H9 (cell line): Measurements from ENCODE around the gene CNOT11. TPM values are rescaled to one million over a fixed set of nuclear protein-coding genes. Genes with fewer than 3 reads are reported as not detected.

Source experiments
- DNase-seq: peaks from one replicate; pipeline ENCODE4 v3.0.0-alpha.2; 2017
- H2AFZ ChIP-seq: one replicate; pipeline ENCODE4 v1.6.1; 2013; ENCODE audit warnings: mild to moderate bottlenecking, low read length, control low read depth, moderate library complexity
- H2AK5ac ChIP-seq: 2 replicates; pipeline ENCODE4 v1.6.1; 2013; ENCODE audit warnings: low read length, control low read depth, mixed read lengths; ENCODE audit not compliant: insufficient read length
- H2BK120ac ChIP-seq: one replicate; pipeline ENCODE4 v1.6.1; 2013; ENCODE audit warnings: low read depth, mild to moderate bottlenecking, low read length, control low read depth, inconsistent platforms; ENCODE audit not compliant: poor library complexity, severe bottlenecking
- H2BK12ac ChIP-seq: 2 replicates; pipeline ENCODE4 v1.6.1; 2013; ENCODE audit warnings: low read length, control low read depth, mixed read lengths, low read depth; ENCODE audit not compliant: insufficient read length
- H2BK15ac ChIP-seq: 2 replicates; pipeline ENCODE4 v1.6.1; 2013; ENCODE audit warnings: low read depth, low read length, control low read depth
- H2BK20ac ChIP-seq: one replicate; pipeline ENCODE4 v1.6.1; 2013; ENCODE audit warnings: low read depth, mild to moderate bottlenecking, low read length, control low read depth, inconsistent platforms; ENCODE audit not compliant: poor library complexity, severe bottlenecking
- H2BK5ac ChIP-seq: 2 replicates; pipeline ENCODE4 v1.6.1; 2013; ENCODE audit warnings: low read length, control low read depth, mixed read lengths; ENCODE audit not compliant: insufficient read length
- H3K14ac ChIP-seq: 2 replicates; pipeline ENCODE4 v1.6.1; 2013; ENCODE audit warnings: low read length, control low read depth; ENCODE audit not compliant: insufficient read depth
- H3K18ac ChIP-seq: 2 replicates; pipeline ENCODE4 v1.6.1; 2013; ENCODE audit warnings: low read depth, mild to moderate bottlenecking, mixed read lengths, low read length, control low read depth; ENCODE audit not compliant: insufficient read length
- H3K23ac ChIP-seq: 2 replicates; pipeline ENCODE4 v1.6.1; 2013; ENCODE audit warnings: low read length, control low read depth, mixed read lengths, low read depth; ENCODE audit not compliant: insufficient read length
- H3K23me2 ChIP-seq: 2 replicates; pipeline ENCODE4 v1.6.1; 2013; ENCODE audit warnings: low read depth, mild to moderate bottlenecking, mixed read lengths, low read length, control low read depth; ENCODE audit not compliant: insufficient read length, poor library complexity, severe bottlenecking
- H3K27ac ChIP-seq: 2 replicates; pipeline ENCODE4 v1.5.1; 2013; ENCODE audit warnings: low read length, control low read depth, mixed read lengths, low read depth; ENCODE audit not compliant: insufficient read length
- H3K27me3 ChIP-seq: 2 replicates; pipeline ENCODE4 v1.6.1; 2013; ENCODE audit warnings: low read length, control low read depth, inconsistent platforms; ENCODE audit not compliant: insufficient read depth
- H3K4ac ChIP-seq: 2 replicates; pipeline ENCODE4 v1.6.1; 2013; ENCODE audit warnings: low read depth, mild to moderate bottlenecking, control low read depth, inconsistent platforms, low read length, moderate library complexity
- H3K4me1 ChIP-seq: 2 replicates; pipeline ENCODE4 v1.6.1; 2013; ENCODE audit warnings: low read length, control low read depth, inconsistent platforms; ENCODE audit not compliant: insufficient read depth
- H3K4me2 ChIP-seq: 2 replicates; pipeline ENCODE4 v1.6.1; 2013; ENCODE audit warnings: low read length, control low read depth, mixed read lengths; ENCODE audit not compliant: insufficient read length, insufficient read depth
- H3K56ac ChIP-seq: 2 replicates; pipeline ENCODE4 v1.6.1; 2013; ENCODE audit warnings: low read depth, mild to moderate bottlenecking, mixed read lengths, low read length, control low read depth; ENCODE audit not compliant: insufficient read length
- H3K79me1 ChIP-seq: 2 replicates; pipeline ENCODE4 v1.6.1; 2013; ENCODE audit warnings: low read depth, mild to moderate bottlenecking, moderate library complexity, low read length, control low read depth, inconsistent platforms; ENCODE audit not compliant: insufficient read depth, poor library complexity, severe bottlenecking
- H3K79me2 ChIP-seq: 2 replicates; pipeline ENCODE4 v1.6.1; 2013; ENCODE audit warnings: low read length, control low read depth, inconsistent platforms; ENCODE audit not compliant: insufficient read depth
- H3K9ac ChIP-seq: 2 replicates; pipeline ENCODE4 v1.6.1; 2013; ENCODE audit warnings: low read length, control low read depth, mixed read lengths; ENCODE audit not compliant: insufficient read length; ENCODE audit errors: extremely low read depth
- H3K9me3 ChIP-seq: one replicate; pipeline ENCODE4 v1.6.1; 2013; ENCODE audit warnings: low read depth, low read length, inconsistent platforms; ENCODE audit not compliant: control insufficient read depth
- H3T11ph ChIP-seq: one replicate; pipeline ENCODE4 v1.6.1; 2013; ENCODE audit warnings: mild to moderate bottlenecking, low read length, control low read depth, inconsistent platforms
- H4K20me1 ChIP-seq: one replicate; pipeline ENCODE4 v1.6.1; 2013; ENCODE audit not compliant: control insufficient read depth, insufficient read length, insufficient read depth
- H4K5ac ChIP-seq: 2 replicates; pipeline ENCODE4 v1.6.1; 2013; ENCODE audit warnings: low read depth, mild to moderate bottlenecking, mixed read lengths, low read length, control low read depth; ENCODE audit not compliant: insufficient read length
- H4K8ac ChIP-seq: replicated peaks from 2 replicates; pipeline ENCODE4 v1.6.1; 2013; ENCODE audit warnings: low read length, control low read depth, mixed read lengths, low read depth; ENCODE audit not compliant: insufficient read length
- H4K91ac ChIP-seq: 2 replicates; pipeline ENCODE4 v1.6.1; 2013; ENCODE audit warnings: low read depth, mild to moderate bottlenecking, moderate library complexity, mixed read lengths, low read length, control low read depth; ENCODE audit not compliant: insufficient read length
- H3K27ac Mint-ChIP-seq, 3 experiments: 2 replicates in 2 of 3; 3 replicates in 1 of 3; pipeline ENCODE4 v1.8.0; 2020 to 2021; ENCODE audit warnings: mixed read lengths in 3 of 3, mild to moderate bottlenecking in 1 of 3, moderate library complexity in 1 of 3
- H3K27me3 Mint-ChIP-seq: 2 replicates; pipeline ENCODE4 v1.8.0; 2021; ENCODE audit warnings: low read depth, mild to moderate bottlenecking, moderate library complexity, mixed read lengths
- H3K36me3 Mint-ChIP-seq, 3 experiments: 2 replicates in 2 of 3; 3 replicates in 1 of 3; pipeline ENCODE4 v1.8.0; 2020 to 2021; ENCODE audit warnings: low read depth in 3 of 3, mixed read lengths in 3 of 3; ENCODE audit not compliant: insufficient read depth in 1 of 3
- H3K4me1 Mint-ChIP-seq, 2 experiments: 2 replicates each; pipeline ENCODE4 v1.8.0; 2020; ENCODE audit warnings: mixed read lengths in 2 of 2
- H3K4me3 Mint-ChIP-seq, 2 experiments: 2 replicates in 1 of 2; 3 replicates in 1 of 2; pipeline ENCODE4 v1.8.0; 2020 to 2021; ENCODE audit warnings: mild to moderate bottlenecking in 2 of 2, mixed read lengths in 2 of 2, moderate library complexity in 1 of 2
- H3K9me3 Mint-ChIP-seq, 2 experiments: 2 replicates in 1 of 2; 3 replicates in 1 of 2; pipeline ENCODE4 v1.8.0; 2020; ENCODE audit warnings: mild to moderate bottlenecking in 2 of 2, mixed read lengths in 2 of 2, moderate library complexity in 1 of 2
- CTCF ChIP-seq: fragments of 200-600 bp; sonication (generic); conservative IDR thresholded peaks from 3 replicates; pipeline ENCODE4 v1.8.0; 2021; ENCODE audit warnings: antibody characterized with exemption, mild to moderate bottlenecking
- WGBS: extraction: QIAGEN DNeasy Blood & Tissue Kit; methylation state at CpG from one replicate; pipeline ENCODE4 v1.1.7; 2013; ENCODE audit warnings: missing lambda C conversion rate, low lambda C conversion rate, mixed read lengths; ENCODE audit not compliant: insufficient read length; ENCODE audit errors: extremely low coverage; 5-methylcytosine and 5-hydroxymethylcytosine counted together
- total RNA-seq: library from RNA; stranded (reverse); gene quantifications from 2 replicates; pipeline ENCODE4 v1.2.1, GENCODE V29; 2021

CNOT11 gene
- total RNA-seq, 1 experiment from 2014 or later, result 46.8 TPM

- Histone ChIP-seq H2AFZ (no peak overlapping the region), H3K14ac (0 out of 2 replicates have a peak overlapping the region, but pooled peaks have one; percentile 14), H3K27ac (peak overlapping the region; percentile 48), H3K9me3 (no peaks in the 10 kb centered on the region), H3K27me3 (no peaks in the 10 kb centered on the region), H3T11ph (no peak overlapping the region), H3K56ac (no peak overlapping the region), H2BK120ac (no peak overlapping the region), H4K8ac (no peak overlapping the region), H3K4me1 (peaks cover 5% of the 10 kb centered on the region), H3K4me2 (peak overlapping the region; percentile 84), H3K23ac (no peak overlapping the region), H2BK12ac (no peak overlapping the region), H2BK5ac (no peak overlapping the region), H3K23me2 (peaks cover 11% of the 10 kb centered on the region), H3K79me2 (peaks cover 14% of the 10 kb centered on the region; the same call in 1 of the 2 replicates), H4K20me1 (no peaks in the 10 kb centered on the region), H4K91ac (no peak overlapping the region), H2AK5ac (no peak overlapping the region), H3K9ac (peak overlapping the region; percentile 56), H3K18ac (no peak overlapping the region), H2BK15ac (no peak overlapping the region), H3K4ac (no peak overlapping the region), H2BK20ac (no peak overlapping the region), H3K79me1 (no peaks in the 10 kb centered on the region), H4K5ac (no peak overlapping the region)
- peak overlapping the region; percentile 90 to 96 for H3K4me3 Mint-ChIP-seq
- H3K27me3 Mint-ChIP-seq, result no peaks in the 10 kb centered on the region
- TF ChIP-seq CTCF, result peak; percentile 73
- peaks cover 10 to 14% (median 11%) of the 10 kb centered on the region in 3 experiments for H3K36me3 Mint-ChIP-seq
- peaks cover 2% of the 10 kb centered on the region in 2 experiments; a peak in 3 of 5 replicates for H3K9me3 Mint-ChIP-seq
- peaks cover 35 to 46% of the 10 kb centered on the region in 2 experiments for H3K4me1 Mint-ChIP-seq
- H3K27ac Mint-ChIP-seq, result peak overlapping the region; percentile 74 to 91 (median 91); a peak in 5 of 7 replicates
- peak; percentile 64 for DNase-seq
- WGBS, result no CpG with 5 or more reads among the region's 16 CpGs
These were observed 760 bp upstream of the CNOT11 start for GRCh38 chr2:101251844-101252407.
